ENCODE results near the gene GKN2. TPM values are rescaled to one million over a fixed set of nuclear protein-coding genes. Genes with fewer than 3 reads are reported as not detected.

GKN2 gene
- total RNA-seq, 1 experiment from 2014 or later: not detected

DNA sequence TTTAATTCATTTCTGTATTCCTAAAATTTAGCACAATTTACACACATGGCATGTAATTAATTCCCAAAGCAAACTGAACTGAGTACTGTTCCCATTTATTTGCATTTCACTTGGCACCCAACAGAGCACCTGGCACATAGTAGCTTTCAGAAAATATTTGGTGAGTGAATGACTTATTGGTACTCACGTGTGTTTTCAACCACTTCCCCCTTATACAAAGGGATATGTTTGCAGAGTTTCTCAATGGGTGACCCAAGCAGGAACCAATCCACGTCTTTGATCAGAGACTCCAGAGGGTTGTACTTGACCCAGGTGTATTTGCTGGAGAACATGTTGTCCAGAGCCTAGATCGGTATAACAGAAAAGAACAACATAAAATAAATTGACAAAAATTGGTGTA is 6.6 kb downstream of the GKN2 start:
- Histone ChIP-seq H3K4me1 (ENCODE audit: control insufficient read depth in 1 of 2, insufficient read depth in 2 of 2, low read length in 2 of 2) (peaks cover 0 to 4% of the 10 kb centered on the region in 2 experiments; a peak in 1 of 4 replicates), H3K9me3 (ENCODE audit: control insufficient read depth in 1 of 2, insufficient read depth in 1 of 2, low read depth in 1 of 2, low read length in 2 of 2) (0 out of 4 replicates have a peak, but pooled peaks cover 0 to 3% of the 10 kb centered on the region in 2 experiments), H3K79me2 (ENCODE audit: insufficient read depth, low read length) (no peaks in the 10 kb centered on the region), H3K9ac (ENCODE audit: low read length) (no peak overlapping the region), H3K4me2 (ENCODE audit: low read length) (no peak overlapping the region), H4K20me1 (ENCODE audit: insufficient read depth) (no peaks in the 10 kb centered on the region), H3K9me2 (ENCODE audit: insufficient read depth) (no peaks in the 10 kb centered on the region), H3K4me3 (replicated peaks in 1 of 2; ENCODE audit: low read depth in 1 of 2, low read length in 2 of 2) (no peak overlapping the region), H3K27ac (ENCODE audit: low read depth, low read length) (no peak overlapping the region), H3K27me3 (ENCODE audit: insufficient read depth, low read length) (no peaks in the 10 kb centered on the region), H2AFZ (ENCODE audit: low read depth, low read length, poor library complexity, severe bottlenecking) (no peak overlapping the region), H3K36me3 (ENCODE audit: control insufficient read depth in 1 of 2, insufficient read depth in 2 of 2, low read length in 2 of 2) (no peaks in the 10 kb centered on the region)
- no peak for ATAC-seq
- TF ChIP-seq JUND (IDR thresholded peaks at IDR 0.05) (no peak), POLR2A (IDR thresholded peaks at IDR 0.05; ENCODE audit: borderline replicate concordance, extremely low read depth, insufficient read depth, insufficient read length) (no peak), EZH2 (IDR thresholded peaks at IDR 0.05) (no peak), ELF1 (IDR thresholded peaks at IDR 0.05; ENCODE audit: borderline replicate concordance, low read depth) (no peak), TCF7L2 (IDR thresholded peaks at IDR 0.05; ENCODE audit: borderline replicate concordance, extremely low read depth, insufficient read depth, insufficient read length) (no peak), REST (IDR thresholded peaks at IDR 0.05; ENCODE audit: low read depth) (no peak), SIN3A (IDR thresholded peaks at IDR 0.05; ENCODE audit: low read depth) (no peak), EZH2phosphoT487 (IDR thresholded peaks at IDR 0.05; ENCODE audit: borderline replicate concordance) (no peak), CBX3 (IDR thresholded peaks at IDR 0.05; ENCODE audit: low read depth) (no peak), FOSL1 (IDR thresholded peaks at IDR 0.05; ENCODE audit: low read depth) (no peak), SRF (IDR thresholded peaks at IDR 0.05; ENCODE audit: low read depth) (no peak), MAX (IDR thresholded peaks at IDR 0.05) (no peak), RAD21 (IDR thresholded peaks at IDR 0.05; ENCODE audit: low read depth) (no peak), SP1 (IDR thresholded peaks at IDR 0.05; ENCODE audit: low read depth) (no peak), ZNF274 (IDR thresholded peaks at IDR 0.05; ENCODE audit: low read depth, low read length) (no peak), CTCF (IDR thresholded peaks at IDR 0.05 in 2 of 3, conservative IDR thresholded peaks at IDR 0.05 in 1 of 3; ENCODE audit: borderline replicate concordance in 1 of 3, insufficient read depth in 1 of 3, low read depth in 2 of 3, low read length in 2 of 3) (no peak)
- TF ChIP-seq, protein P1, sequence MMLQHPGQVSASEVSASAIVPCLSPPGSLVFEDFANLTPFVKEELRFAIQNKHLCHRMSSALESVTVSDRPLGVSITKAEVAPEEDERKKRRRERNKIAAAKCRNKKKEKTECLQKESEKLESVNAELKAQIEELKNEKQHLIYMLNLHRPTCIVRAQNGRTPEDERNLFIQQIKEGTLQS (IDR thresholded peaks at IDR 0.05): no peak
- intact Hi-C loops (cut with micrococcal nuclease): no loop called here
- ChIA-PET CTCF (no interaction called here), RAD21 (ENCODE audit: low non-redundant PET in 1 of 2, low total read pairs in 2 of 2, uncharacterized antibody in 2 of 2, unreplicated experiment in 2 of 2) (no interaction called here), POLR2A (no interaction called here)
- BruUV-seq (replicated peaks): no TSS peak
- no peak for DNase-seq (ENCODE audit: low read depth, low spot score)
